ENCODE data around the gene ICAM5. TPM values are rescaled to one million over a fixed set of nuclear protein-coding genes. Genes with fewer than 3 reads are reported as not detected.

The ICAM5 gene
- total RNA-seq, 3 donors from 2014 or later = 0.69 to 1.4 (median 0.73) TPM

DNA sequence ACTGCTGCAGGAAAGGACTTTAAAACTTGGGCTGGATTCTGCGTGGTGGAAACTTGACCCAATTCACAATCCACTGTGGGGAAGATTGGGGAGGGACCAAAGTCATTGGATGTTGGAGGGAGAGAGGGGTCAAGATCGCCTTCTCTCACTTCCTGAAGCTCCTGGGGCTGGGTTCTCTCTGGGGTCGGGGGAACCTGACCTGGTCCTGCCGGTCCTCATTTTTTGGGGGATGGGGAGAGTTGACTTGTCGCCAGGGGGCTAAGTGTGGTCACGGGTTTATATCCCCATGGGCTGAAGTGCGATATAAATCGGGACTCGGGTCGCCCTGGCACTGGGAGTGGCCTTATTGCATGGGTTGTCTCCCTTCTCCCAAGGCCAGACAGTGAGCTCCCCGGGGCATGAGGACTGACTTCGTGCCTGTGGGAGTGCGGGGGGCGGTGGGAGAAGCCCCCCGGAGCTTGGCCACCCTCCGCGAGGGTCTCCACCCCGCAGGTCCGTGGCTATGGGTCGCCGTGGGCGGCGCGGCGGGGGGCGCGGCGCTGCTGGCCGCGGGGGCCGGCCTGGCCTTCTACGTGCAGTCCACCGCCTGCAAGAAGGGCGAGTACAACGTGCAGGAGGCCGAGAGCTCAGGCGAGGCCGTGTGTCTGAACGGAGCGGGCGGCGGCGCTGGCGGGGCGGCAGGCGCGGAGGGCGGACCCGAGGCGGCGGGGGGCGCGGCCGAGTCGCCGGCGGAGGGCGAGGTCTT is 6.3 kb downstream of the ICAM5 start:
- TF ChIP-seq, protein P1, sequence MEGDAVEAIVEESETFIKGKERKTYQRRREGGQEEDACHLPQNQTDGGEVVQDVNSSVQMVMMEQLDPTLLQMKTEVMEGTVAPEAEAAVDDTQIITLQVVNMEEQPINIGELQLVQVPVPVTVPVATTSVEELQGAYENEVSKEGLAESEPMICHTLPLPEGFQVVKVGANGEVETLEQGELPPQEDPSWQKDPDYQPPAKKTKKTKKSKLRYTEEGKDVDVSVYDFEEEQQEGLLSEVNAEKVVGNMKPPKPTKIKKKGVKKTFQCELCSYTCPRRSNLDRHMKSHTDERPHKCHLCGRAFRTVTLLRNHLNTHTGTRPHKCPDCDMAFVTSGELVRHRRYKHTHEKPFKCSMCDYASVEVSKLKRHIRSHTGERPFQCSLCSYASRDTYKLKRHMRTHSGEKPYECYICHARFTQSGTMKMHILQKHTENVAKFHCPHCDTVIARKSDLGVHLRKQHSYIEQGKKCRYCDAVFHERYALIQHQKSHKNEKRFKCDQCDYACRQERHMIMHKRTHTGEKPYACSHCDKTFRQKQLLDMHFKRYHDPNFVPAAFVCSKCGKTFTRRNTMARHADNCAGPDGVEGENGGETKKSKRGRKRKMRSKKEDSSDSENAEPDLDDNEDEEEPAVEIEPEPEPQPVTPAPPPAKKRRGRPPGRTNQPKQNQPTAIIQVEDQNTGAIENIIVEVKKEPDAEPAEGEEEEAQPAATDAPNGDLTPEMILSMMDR (IDR thresholded peaks at IDR 0.05) = no peak
- H3K9me3 ChIP-seq = no peaks in the 10 kb centered on the region
- H3K4me1 ChIP-seq (ENCODE audit: low read depth) = peaks cover 43% of the 10 kb centered on the region
- DNase-seq = peak in 1 of 3 donors; percentile 46
- no peaks in the 10 kb centered on the region for H3K36me3 ChIP-seq (ENCODE audit: low read depth)
- no peak for ATAC-seq
- intact Hi-C loops (cut with DNase I, micrococcal nuclease) = no loop called here
- no peak overlapping the region for H3K4me3 ChIP-seq

DNA sequence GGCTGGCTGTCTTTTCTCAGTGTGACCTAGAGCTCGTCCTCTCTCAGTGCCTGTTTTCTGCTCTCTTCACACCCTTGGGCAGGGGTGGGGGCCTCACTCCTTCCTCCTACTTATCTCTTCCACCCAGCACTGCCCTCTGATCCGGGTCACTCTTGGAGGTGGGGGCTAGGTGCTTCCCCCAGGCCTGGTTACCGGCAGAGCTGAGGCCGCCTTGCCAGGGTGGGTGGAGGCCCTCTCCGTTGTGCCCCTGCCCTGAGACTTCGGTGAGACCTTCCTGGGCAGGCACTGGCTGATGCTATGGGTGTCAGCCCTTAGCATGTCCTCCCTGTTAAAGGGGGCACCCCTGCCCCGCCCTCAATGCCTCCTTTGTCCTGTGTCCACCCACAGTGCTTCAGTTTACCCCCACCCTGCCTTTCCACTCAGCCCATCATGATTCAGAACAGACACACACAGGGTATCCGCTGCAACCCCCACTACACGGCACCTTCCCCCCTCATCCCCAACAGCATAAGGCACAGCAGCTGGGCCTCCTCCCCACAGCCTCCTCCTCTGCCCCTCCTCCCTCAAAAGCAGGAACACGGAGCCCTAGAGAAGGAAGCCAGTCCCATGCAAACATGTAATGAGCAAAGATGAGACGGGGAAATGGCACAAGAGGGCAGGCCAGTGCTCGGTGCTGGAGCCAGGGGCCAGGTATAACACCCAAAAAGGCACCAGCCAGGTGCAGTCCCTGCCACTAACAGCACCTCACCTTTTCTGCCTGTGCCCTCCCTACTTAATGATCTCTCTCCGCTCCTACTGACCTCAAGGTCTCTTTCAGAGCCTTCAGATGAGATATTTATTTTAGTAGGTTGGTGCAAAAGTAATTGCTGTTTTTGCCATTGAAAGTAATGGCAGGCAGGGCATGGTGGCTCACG is 10.1 kb downstream of the ICAM5 start:
- DNase-seq (no peak), ATAC-seq (peak; percentile 35)
- intact Hi-C loops (cut with DNase I, micrococcal nuclease) = no loop called here
- TF ChIP-seq, protein P1 (IDR thresholded peaks at IDR 0.05) = no peak
- peaks cover 16% of the 10 kb centered on the region for H3K4me1 ChIP-seq (ENCODE audit: low read depth)
- H3K36me3 ChIP-seq (ENCODE audit: low read depth) = no peaks in the 10 kb centered on the region
- H3K4me3 ChIP-seq = no peak overlapping the region
- H3K9me3 ChIP-seq = no peaks in the 10 kb centered on the region

DNA sequence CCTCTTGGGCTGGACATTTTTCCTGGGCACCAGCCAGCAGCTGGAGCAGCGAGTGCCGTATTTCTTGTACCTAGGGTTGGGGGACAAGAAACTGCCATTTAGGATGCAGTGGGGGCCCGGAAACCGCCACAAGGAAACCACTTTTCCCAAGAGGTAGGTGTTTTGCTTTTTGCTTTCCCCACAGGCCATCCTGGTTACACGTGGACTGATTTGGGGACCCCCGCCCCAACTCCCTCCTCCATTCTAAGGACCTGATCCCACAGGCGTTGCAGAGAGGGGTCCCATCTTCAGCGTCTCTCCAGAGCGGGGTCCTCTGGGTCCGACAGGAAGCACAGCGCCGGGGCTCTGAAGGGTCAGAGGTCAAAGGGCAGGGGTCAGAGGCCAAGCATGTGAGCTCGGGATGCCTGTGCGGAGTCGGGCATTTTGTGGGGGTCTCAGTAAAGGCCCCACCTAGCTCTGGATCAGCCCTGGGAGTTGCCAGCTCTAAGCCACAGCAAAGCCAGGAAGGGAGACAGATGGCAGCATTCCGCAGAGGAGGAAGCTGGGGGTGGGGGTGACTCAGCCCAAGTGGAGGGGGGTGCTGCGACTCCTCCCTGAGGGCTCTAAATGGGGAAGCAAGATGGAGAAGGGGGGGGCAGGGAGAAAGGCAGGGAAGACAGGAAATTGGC is 15.5 kb downstream of the ICAM5 start:
- Histone ChIP-seq H3K4me3 (no peak overlapping the region), H3K9me3 (no peaks in the 10 kb centered on the region), H3K36me3 (ENCODE audit: low read depth) (no peaks in the 10 kb centered on the region), H3K4me1 (ENCODE audit: low read depth) (no peaks in the 10 kb centered on the region)
- TF ChIP-seq, protein P1 (IDR thresholded peaks at IDR 0.05) = no peak
- intact Hi-C loops (cut with DNase I, micrococcal nuclease) = no loop called here
- DNase-seq (no peak), ATAC-seq (peak; percentile 30)

DNA sequence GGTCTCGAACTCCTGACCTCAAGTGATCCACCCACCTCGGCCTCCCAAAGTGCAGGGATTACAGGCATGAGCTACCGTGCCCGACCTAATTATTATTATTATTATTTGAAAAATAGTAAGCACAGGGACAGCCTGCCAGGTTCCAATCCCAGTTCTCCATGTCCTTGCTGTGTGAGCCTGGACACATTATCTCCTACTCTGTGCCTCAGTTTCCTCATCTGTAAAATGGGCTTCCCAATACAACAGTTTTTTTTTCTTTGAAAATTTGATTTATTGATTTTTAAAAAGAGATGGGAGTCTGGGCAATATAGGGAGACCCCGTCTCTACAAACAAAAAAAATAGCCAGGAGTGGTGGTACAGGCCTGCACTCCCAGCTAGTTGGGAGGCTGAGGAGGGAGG is 16.6 kb downstream of the ICAM5 start:
- intact Hi-C loops (cut with DNase I, micrococcal nuclease) = no loop called here

DNA sequence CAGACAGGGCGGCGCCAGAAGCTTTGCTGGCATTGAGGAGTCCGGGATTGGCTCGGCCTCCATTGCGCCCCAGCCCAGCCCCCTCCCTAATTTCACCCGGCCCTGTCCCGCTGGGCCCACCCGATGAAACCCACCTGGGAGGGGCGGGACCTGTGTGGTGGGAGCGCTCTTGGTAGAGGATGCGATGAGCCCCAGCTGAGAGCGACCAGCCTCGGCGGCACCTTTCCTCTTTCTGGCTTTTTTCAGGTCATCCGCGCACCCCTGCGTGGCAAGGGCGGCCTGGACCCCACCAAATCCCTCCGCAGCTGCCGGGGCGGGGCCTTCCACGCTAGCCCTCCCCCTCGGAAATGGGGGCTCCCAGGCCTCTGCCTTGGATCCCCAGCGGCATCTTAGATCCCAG is 19.7 kb downstream of the ICAM5 start, which contains the start of gene ZGLP1:
TSS of gene ZGLP1 (minus strand) at position 393 of the 400 bp plus-strand sequence.
- Histone ChIP-seq H3K4me3 (no peak within 1 kb of the TSS), H3K4me1 (ENCODE audit: low read depth) (no peaks in the 10 kb centered on the region), H3K36me3 (ENCODE audit: low read depth) (no peaks in the 10 kb centered on the region), H3K9me3 (no peaks in the 10 kb centered on the region)
- ATAC-seq (no peak), DNase-seq (no peak)
- intact Hi-C loops (cut with DNase I, micrococcal nuclease) = no loop called here
- TF ChIP-seq, protein P1 (IDR thresholded peaks at IDR 0.05) = no peak

More for the DNA sequence above, 16.6 kb downstream of the ICAM5 start:
- Histone ChIP-seq H3K4me3 (no peak overlapping the region), H3K36me3 (ENCODE audit: low read depth) (no peaks in the 10 kb centered on the region), H3K4me1 (ENCODE audit: low read depth) (no peaks in the 10 kb centered on the region), H3K9me3 (no peaks in the 10 kb centered on the region)
- DNase-seq (no peak), ATAC-seq (no peak)
- TF ChIP-seq, protein P1 (IDR thresholded peaks at IDR 0.05) = no peak

Measured in mucosa of descending colon (tissue), 3 donors.